IPS-15b (cell line): ENCODE measurements around the gene LOXHD1.

Source experiments
- H3K27me3 ChIP-seq: one replicate; pipeline ENCODE4 v1.6.1; 2013; ENCODE audit warnings: low read length; ENCODE audit not compliant: control insufficient read depth, insufficient read depth
- H3K36me3 ChIP-seq: one replicate; pipeline ENCODE4 v1.6.1; 2013; ENCODE audit warnings: low read length; ENCODE audit not compliant: control insufficient read depth, insufficient read depth
- H3K4me1 ChIP-seq: one replicate; pipeline ENCODE4 v1.6.1; 2013; ENCODE audit warnings: mild to moderate bottlenecking, low read length; ENCODE audit not compliant: control insufficient read depth, insufficient read depth
- H3K4me3 ChIP-seq: one replicate; pipeline ENCODE4 v1.5.1; 2013; ENCODE audit warnings: low read depth, low read length
- H3K9ac ChIP-seq: one replicate; pipeline ENCODE4 v1.6.1; 2013; ENCODE audit warnings: low read depth, mild to moderate bottlenecking, low read length
- H3K9me3 ChIP-seq: one replicate; pipeline ENCODE4 v1.6.1; 2013; ENCODE audit warnings: mild to moderate bottlenecking, low read length; ENCODE audit not compliant: control insufficient read depth, insufficient read depth

LOXHD1 gene

GRCh38 chr18:46555213-46555612 is 101.8 kb downstream of the LOXHD1 start:
- H3K27me3 ChIP-seq = no peaks in the 10 kb centered on the region
- no peaks in the 10 kb centered on the region for H3K4me1 ChIP-seq
- no peaks in the 10 kb centered on the region for H3K9me3 ChIP-seq
- no peak overlapping the region for H3K4me3 ChIP-seq
- H3K9ac ChIP-seq = no peak overlapping the region
- no peaks in the 10 kb centered on the region for H3K36me3 ChIP-seq

DNA sequence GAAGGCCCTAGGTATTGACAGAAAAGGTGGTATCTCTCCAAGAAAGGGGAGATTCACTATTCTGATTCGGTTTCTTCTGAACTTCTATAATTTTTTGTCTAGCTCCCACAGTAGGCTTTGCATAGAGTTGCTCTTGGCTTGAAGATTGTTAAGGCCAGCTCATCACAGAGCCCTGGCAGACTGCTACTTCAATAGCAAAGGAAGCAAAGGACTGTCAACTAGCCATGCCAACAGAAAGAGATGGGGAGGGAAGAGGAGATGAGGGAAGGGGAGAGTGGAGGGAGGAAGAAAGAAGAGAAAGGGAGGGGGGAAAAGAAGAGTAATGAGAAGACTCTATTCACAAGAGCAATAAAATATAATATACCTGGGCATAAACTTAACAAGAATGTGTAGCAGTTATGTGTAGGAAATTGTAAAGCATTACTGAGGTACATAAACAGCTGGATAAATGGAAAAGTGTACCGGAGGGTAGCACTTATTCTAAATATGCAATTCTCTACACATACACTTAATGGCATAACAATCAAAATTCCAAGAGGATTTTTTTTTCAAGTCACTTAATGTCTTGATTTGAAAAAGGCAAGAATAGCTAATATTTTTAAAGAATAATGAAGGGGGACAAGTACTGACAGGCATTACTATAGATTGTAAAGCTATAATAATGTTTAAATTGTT is 102.5 kb downstream of the LOXHD1 start:
- Histone ChIP-seq H3K27me3 (no peaks in the 10 kb centered on the region), H3K36me3 (no peaks in the 10 kb centered on the region), H3K9ac (no peak overlapping the region), H3K9me3 (no peaks in the 10 kb centered on the region), H3K4me1 (no peaks in the 10 kb centered on the region), H3K4me3 (no peak overlapping the region)

DNA sequence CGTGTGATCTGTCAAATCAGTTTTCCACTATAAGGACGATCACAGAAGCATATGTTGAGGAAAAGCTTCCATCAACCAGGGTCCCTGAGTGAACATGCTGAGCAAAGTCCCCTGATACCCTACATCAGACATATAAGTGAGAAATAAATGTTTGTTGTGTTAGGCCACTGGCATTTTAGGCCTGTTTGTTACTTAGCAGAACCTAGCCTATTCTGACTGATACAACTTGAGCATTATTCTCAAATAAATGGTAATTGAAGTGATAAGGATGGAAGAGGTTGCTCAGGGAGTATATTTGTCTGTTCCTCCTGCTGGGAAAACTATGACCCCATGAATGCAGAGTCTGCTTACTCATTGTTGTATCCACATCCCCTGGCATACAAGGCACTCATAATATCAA is 106.4 kb downstream of the LOXHD1 start:
- no peaks in the 10 kb centered on the region for H3K9me3 ChIP-seq
- no peak overlapping the region for H3K4me3 ChIP-seq
- no peaks in the 10 kb centered on the region for H3K27me3 ChIP-seq
- H3K36me3 ChIP-seq = no peaks in the 10 kb centered on the region
- H3K4me1 ChIP-seq = no peaks in the 10 kb centered on the region
- H3K9ac ChIP-seq = no peak overlapping the region

DNA sequence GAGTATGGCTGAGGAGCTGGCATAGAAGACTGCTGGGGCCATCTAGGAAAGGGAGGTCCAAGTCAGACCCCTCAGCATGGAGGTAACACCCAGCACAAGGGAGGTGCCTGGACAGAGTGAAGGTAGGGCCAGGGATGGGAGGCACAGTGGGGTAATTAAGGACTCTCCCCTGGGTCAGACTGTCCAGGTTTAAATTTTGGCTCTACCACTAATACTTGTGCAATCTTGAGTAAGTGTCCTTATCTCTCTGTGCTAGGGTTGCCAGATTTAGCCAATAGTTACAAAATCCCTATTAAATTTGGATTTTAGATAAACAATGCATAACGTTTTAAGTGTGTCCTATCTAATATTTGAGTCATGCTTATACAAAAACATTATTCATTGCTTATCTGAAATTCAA is 109.5 kb downstream of the LOXHD1 start:
- H3K27me3 ChIP-seq = no peaks in the 10 kb centered on the region

GRCh38 chr18:46546111-46546640 is 110.8 kb downstream of the LOXHD1 start:
- Histone ChIP-seq H3K36me3 (no peaks in the 10 kb centered on the region), H3K9me3 (no peaks in the 10 kb centered on the region), H3K9ac (no peak overlapping the region), H3K27me3 (no peaks in the 10 kb centered on the region), H3K4me3 (no peak overlapping the region), H3K4me1 (no peaks in the 10 kb centered on the region)

More for the DNA sequence above, 109.5 kb downstream of the LOXHD1 start:
- Histone ChIP-seq H3K9ac (no peak overlapping the region), H3K36me3 (no peaks in the 10 kb centered on the region), H3K9me3 (no peaks in the 10 kb centered on the region), H3K4me3 (no peak overlapping the region), H3K4me1 (no peaks in the 10 kb centered on the region)

GRCh38 chr18:46542545-46542944 is 114.5 kb downstream of the LOXHD1 start:
- Histone ChIP-seq H3K4me1 (no peaks in the 10 kb centered on the region), H3K9ac (no peak overlapping the region), H3K27me3 (no peaks in the 10 kb centered on the region), H3K4me3 (no peak overlapping the region), H3K9me3 (no peaks in the 10 kb centered on the region), H3K36me3 (no peaks in the 10 kb centered on the region)

- no peaks in the 10 kb centered on the region for H3K27me3 ChIP-seq
- no peaks in the 10 kb centered on the region for H3K36me3 ChIP-seq
- H3K4me1 ChIP-seq = no peaks in the 10 kb centered on the region
- no peak overlapping the region for H3K4me3 ChIP-seq
- H3K9ac ChIP-seq = no peak overlapping the region
- no peaks in the 10 kb centered on the region for H3K9me3 ChIP-seq
Observed at GRCh38 chr18:46541626-46542189, 115.3 kb downstream of the LOXHD1 start.

- H3K4me3 ChIP-seq = no peak overlapping the region
- no peaks in the 10 kb centered on the region for H3K4me1 ChIP-seq
- no peaks in the 10 kb centered on the region for H3K27me3 ChIP-seq
- H3K9ac ChIP-seq = no peak overlapping the region
- H3K9me3 ChIP-seq = no peaks in the 10 kb centered on the region
- H3K36me3 ChIP-seq = no peaks in the 10 kb centered on the region
Observed at GRCh38 chr18:46538376-46538775, 118.6 kb downstream of the LOXHD1 start.

DNA sequence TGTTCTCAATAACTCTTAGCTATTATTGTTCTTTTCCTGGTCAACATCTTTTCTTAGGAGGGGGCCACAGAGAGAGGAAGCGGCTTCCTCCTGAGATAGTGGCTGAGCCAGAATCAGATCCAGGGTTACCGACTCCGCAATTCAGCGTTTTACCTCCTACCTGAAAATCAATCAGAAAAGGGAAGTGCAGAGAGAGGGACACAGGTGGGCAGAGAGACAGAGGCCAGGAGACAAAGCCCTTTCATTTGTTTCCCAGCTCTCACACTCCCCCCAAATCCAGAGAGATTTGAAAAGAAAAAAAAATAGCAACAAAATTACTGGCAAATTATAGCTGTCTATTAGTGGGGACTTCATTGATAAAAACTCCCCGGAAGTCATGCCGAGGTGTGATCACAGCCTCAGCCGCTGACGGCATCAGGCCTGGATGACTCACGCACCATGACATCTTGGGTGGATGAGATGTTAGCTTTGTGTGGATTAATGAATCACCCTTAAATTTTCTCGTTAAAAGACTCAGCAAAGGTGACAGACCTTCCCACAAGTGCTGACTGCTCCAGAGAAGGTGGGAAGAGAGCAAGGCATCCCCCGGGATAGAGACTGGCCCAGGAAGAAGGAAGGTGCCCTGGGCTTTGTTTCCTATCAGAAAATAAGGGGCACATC is 120.7 kb downstream of the LOXHD1 start:
- Histone ChIP-seq H3K4me1 (no peaks in the 10 kb centered on the region), H3K9ac (no peak overlapping the region), H3K4me3 (no peak overlapping the region), H3K9me3 (no peaks in the 10 kb centered on the region), H3K27me3 (no peaks in the 10 kb centered on the region), H3K36me3 (no peaks in the 10 kb centered on the region)

DNA sequence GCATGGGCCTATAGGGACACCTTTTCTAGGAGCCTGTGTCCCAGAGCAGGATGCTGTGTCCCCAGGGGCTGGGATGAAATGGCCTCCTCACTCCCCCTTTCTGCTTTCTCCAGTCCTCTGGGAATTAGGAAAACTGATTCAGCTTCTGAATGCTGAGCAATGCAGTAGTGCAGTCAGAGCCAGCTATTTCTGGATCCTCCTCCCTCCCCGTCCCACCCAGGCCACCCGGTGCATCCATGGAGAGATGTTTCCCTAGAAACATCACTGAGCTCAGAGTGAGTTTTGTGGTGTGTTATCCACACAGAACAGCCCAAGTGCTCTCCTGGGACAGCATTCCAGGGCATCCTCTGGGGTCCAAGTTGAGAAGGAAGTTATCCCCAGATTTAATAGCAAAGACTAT is 125.5 kb downstream of the LOXHD1 start:
- no peaks in the 10 kb centered on the region for H3K9me3 ChIP-seq
- no peaks in the 10 kb centered on the region for H3K36me3 ChIP-seq
- no peaks in the 10 kb centered on the region for H3K27me3 ChIP-seq
- no peak overlapping the region for H3K9ac ChIP-seq
- no peaks in the 10 kb centered on the region for H3K4me1 ChIP-seq
- no peak overlapping the region for H3K4me3 ChIP-seq

DNA sequence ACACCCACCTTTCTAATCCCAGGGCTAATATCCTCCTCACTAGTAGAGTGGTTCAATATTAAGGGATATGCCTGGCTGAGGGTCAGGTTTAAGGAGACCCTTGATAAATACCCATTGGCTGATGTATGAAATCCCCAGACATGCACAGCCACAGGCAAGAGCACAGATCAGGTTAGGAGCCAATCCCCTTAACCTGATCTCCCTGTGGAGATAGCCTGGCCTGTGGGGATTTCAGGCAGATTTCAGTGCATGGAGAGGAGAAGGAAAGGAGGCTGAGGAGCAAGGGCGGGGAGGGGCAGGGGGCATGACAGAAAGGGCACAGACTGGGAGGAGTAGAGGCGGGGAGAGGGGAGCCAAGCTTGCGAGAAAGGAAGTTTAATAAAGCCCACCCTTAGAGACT is 129.0 kb downstream of the LOXHD1 start:
- H3K9me3 ChIP-seq = no peaks in the 10 kb centered on the region
- H3K4me1 ChIP-seq = no peaks in the 10 kb centered on the region
- no peaks in the 10 kb centered on the region for H3K27me3 ChIP-seq
- no peak overlapping the region for H3K9ac ChIP-seq
- no peaks in the 10 kb centered on the region for H3K36me3 ChIP-seq
- no peak overlapping the region for H3K4me3 ChIP-seq

DNA sequence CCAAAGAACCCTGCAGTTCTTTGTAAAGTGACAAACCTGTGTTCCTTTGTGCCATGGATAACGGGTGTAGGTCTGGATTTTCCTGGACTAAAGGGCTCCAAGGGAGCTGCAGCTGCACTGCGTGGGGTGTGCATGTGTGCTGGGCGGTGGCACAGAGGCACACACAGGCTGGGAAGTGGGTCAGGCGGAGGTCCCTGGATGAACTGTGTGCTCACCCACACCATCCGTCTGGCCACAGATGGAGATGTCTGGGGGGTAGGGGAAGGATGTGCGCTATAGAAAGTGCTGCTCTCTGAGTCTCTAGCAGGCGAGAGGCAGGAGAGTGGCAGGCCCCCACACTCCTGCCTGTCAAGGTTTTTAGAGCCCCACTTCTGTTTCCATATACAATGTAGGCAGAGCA is 137.2 kb downstream of the LOXHD1 start:
- Histone ChIP-seq H3K4me3 (no peak overlapping the region), H3K9me3 (no peaks in the 10 kb centered on the region), H3K27me3 (no peaks in the 10 kb centered on the region), H3K9ac (no peak overlapping the region), H3K36me3 (no peaks in the 10 kb centered on the region), H3K4me1 (no peaks in the 10 kb centered on the region)
